NCI-H1092 treated with DMSO at 0.1 percent for 48 hours (cell line): ENCODE measurements around the gene SMIM14.
"Not testable (repeated sequence)": the region's sequence is repeated elsewhere in the genome, so short reads cannot be mapped to it uniquely, and the experiment has no call there.

Experiments
- DNase-seq: peaks from one replicate; lab custom pipeline; 2025; lab: John Stamatoyannopoulos, UW

The SMIM14 gene

GRCh38 chr4:39642885-39643552 is 4.4 kb upstream of the SMIM14 start:
- DNase-seq: no peak

DNA sequence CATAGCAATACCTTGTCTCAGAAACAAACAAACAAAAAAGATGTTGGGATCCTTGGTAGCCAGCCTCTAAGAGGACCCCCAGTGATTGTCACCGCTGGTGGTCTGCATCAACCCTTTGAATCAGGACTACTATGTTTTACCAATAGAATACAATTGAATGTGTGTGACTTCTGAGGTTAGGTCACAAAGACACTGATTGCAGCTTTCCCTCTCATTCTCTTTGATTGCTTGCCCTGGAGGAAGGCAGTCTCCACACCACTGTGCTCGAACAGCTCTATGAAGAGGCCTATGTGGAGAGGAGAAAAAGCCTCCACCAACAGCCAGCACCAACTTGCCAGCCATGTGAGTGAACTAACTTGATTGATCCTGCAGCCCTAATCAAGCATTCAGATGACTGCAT is 2.8 kb upstream of the SMIM14 start:
- no peak for DNase-seq

GRCh38 chr4:39637586-39638353 is 895 bp downstream of the SMIM14 start:
- peak; percentile 65 for DNase-seq

DNA sequence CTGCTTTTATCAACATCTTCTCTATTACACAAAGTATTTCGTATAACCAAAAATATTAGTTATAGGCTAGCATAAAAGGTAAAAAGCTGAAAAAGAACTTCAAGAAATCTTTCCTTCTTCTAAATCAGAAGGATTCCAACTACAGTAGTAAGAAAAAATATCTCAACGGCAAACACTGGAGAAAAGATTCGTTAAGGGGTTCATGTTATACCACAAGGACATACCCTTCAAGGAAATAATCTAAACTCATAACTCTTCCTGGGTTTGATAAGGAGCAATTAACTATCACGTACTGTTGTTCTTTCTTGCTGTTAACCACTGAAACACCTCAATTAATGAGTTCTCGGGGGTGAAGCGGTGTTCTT is 1.5 kb downstream of the SMIM14 start:
- no peak for DNase-seq

- no peak for DNase-seq
Observed at GRCh38 chr4:39636531-39637184, 2.0 kb downstream of the SMIM14 start.

GRCh38 chr4:39635023-39635422 is 3.6 kb downstream of the SMIM14 start:
- DNase-seq: no peak

DNA sequence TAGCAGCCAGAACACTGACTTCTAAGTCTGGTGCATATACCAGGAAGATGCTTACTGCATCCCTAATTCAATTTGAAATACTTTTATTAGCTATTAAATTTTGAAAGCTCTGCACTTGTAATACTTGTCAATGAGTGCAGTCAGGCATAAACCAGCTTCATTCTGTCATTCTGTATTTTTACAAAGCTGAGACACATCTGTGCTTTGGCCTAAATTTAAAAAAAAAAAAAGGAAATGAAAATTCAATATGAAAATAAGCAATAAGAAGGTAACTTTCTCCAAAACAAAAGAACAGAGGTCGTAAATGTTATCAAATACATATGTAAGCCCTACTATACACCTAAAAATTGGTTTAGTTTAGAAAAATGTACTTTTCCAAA is 7.0 kb downstream of the SMIM14 start:
- DNase-seq: no peak

- no peak for DNase-seq
Observed at GRCh38 chr4:39627413-39627812, 11.3 kb downstream of the SMIM14 start.

GRCh38 chr4:39626913-39627312 is 11.8 kb downstream of the SMIM14 start:
- DNase-seq: no peak

DNA sequence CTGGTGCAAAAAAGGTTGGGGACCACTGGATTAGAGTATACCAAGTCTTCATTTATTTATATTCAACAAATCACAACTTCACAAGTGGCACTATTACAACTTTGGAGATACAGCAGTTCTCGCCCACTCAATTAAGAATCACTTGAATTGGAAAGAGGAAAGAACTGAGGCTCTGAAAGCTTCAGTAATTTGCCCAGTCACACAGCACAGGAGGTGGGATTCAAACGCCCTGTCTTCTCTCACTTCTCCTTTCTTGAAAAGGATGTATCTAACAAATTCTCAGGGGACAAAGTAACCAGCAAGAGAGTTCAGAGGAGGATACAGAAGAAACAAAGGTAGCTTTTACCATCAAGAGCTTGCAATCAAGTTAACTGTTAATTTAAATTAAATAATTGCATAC is 12.4 kb downstream of the SMIM14 start:
- DNase-seq: no peak

- no peak for DNase-seq
Observed at GRCh38 chr4:39621582-39621981, 17.1 kb downstream of the SMIM14 start.

DNA sequence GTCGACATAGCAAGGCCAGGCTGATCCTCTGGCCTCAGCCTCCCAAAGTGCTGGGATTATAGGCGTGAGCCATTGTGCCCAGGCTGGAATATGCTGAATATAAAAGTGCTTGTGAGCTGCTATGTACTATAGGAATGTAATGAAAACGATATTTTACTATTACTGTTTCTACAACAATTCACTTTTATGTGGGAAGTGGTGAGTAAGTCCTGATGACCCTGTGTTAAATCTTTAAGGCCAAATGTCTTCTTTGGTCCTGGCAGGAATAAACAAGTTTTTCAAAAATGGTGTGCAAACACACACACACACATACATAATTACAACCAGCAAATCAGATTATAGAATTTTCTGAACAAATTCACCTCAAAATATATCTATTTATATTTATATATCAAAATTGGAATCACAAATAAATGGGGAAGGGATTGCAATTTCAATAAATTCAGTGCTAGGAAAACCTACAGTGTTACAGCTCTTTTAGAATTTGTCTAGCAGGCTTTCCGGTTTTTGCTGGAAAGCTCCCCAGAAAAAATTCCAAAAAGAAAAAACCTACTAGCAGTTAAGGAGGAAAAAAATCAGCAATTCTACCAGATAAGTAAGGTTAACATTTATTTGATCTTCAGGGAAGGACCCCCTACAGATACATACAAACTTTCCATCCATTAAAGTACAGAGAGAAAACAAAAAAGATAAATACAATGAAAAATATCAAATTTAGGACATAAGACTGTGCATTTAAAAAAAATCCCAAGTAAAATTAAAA is 17.9 kb downstream of the SMIM14 start:
- no peak for DNase-seq

- DNase-seq: no peak
Observed at GRCh38 chr4:39617534-39617933, 21.1 kb downstream of the SMIM14 start.

DNA sequence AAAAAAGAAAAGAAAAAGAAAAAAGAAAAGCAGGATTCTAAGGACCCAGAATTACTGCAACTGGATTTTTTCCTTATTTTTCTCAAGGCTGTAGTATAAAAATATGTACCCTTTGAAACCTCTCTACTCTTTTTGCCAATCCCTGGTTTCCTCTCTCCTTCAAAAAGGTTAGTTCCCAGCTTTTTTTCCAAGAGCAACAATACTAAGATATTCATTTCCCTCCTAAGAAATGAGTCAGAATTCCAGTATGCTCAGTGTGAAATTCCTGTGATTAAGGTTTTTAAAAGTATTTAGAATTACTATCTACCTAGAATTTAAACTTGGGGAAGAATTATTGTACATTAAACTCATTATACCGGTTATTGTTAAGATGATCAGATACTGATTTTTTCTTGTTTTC is 22.0 kb downstream of the SMIM14 start:
- DNase-seq: no peak

- DNase-seq: not testable (repeated sequence)
Observed at GRCh38 chr4:39616112-39616511, 22.6 kb downstream of the SMIM14 start.

- DNase-seq: no peak
Observed at GRCh38 chr4:39614487-39615162, 24.0 kb downstream of the SMIM14 start.

- no peak for DNase-seq
Observed at GRCh38 chr4:39613093-39613656, 25.5 kb downstream of the SMIM14 start.

GRCh38 chr4:39609454-39609931 is 29.2 kb downstream of the SMIM14 start:
- DNase-seq: no peak

DNA sequence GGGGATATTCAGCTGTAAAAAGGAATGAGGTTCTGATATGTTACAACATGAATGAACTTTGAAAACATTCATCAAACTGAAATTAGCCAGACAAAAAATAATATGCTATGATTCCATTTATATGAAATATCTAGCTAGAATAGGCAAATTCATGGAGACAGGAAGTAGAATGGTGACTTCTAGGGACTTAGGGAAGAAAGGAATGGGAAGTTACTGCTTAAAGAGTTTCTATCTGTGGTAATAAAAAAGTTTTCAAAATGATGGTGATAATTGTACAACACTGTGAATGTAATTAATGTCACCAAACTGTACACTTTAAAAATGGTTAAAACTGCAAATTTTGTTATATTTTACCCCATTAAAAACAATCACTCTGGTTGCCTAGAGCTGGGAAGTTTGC is 30.2 kb downstream of the SMIM14 start:
- DNase-seq: no peak

- DNase-seq: no peak
Observed at GRCh38 chr4:39606747-39607146, 31.9 kb downstream of the SMIM14 start.

DNA sequence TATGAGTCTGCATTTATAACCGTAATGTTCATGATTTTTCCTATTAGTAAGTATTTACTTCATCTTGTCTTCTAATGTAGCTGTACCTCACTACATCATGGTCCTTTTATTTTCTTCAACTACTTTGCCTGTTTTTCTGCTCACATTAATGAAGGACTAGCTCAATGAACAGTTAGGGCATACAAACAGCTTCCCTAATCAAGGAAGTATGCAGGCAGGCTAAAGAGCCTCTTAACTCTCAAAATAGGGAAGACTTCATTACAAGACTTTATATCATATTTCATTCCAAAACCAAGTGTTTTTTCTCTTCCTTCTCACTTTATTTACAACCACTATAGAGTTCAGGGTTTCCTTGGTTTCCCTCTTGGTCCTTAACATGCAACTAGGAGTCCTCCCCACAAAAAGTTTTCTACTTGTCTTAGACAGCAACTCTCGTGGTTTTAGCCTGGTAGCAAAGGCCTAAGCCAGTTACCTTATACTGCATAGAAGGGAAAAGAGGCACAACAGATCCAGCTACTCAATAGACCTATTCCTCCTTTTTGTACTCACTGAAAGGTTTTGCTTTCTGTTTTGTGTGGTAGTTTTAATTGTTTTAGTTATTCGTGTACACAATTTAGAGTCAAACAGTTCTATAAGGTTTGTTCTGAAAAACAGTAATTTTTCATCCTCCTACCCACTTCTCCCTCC is 40.8 kb downstream of the SMIM14 start:
- no peak for DNase-seq
